GM21447 (cell line): ENCODE measurements around the gene LARGE2.

Experiments
- ATAC-seq: cut with Tn5 transposase; IDR thresholded peaks from one replicate; pipeline ENCODE4 v1.9.1; 2021; ENCODE audit not compliant: unreplicated experiment

Gene LARGE2

GRCh38 chr11:45928535-45929215, 6.2 kb downstream of the LARGE2 start:
- no peak for ATAC-seq

GRCh38 chr11:45929486-45930030, 7.1 kb downstream of the LARGE2 start:
- peak; percentile 10 for ATAC-seq

- ATAC-seq: peak; percentile 85
Observed at GRCh38 chr11:45930031-45930794, 7.8 kb downstream of the LARGE2 start.

GRCh38 chr11:45930951-45931570, 8.6 kb downstream of the LARGE2 start:
- ATAC-seq: no peak

- ATAC-seq: no peak
Observed at GRCh38 chr11:45931739-45932138, 9.3 kb downstream of the LARGE2 start.

GRCh38 chr11:45932217-45932616, 9.8 kb downstream of the LARGE2 start:
- ATAC-seq: no peak

GRCh38 chr11:45933131-45933831, 10.8 kb downstream of the LARGE2 start:
- no peak for ATAC-seq

- no peak for ATAC-seq
Observed at GRCh38 chr11:45933846-45934579, 11.6 kb downstream of the LARGE2 start.

GRCh38 chr11:45934580-45935318, 12.3 kb downstream of the LARGE2 start:
- ATAC-seq: no peak

GRCh38 chr11:45935349-45936064, 13.1 kb downstream of the LARGE2 start:
- no peak for ATAC-seq

GRCh38 chr11:45936511-45937054, 14.1 kb downstream of the LARGE2 start:
- no peak for ATAC-seq

- ATAC-seq: no peak
Observed at GRCh38 chr11:45937916-45938315, 15.5 kb downstream of the LARGE2 start.

- no peak for ATAC-seq
Observed at GRCh38 chr11:45939836-45940235, 17.4 kb downstream of the LARGE2 start.

GRCh38 chr11:45941285-45941684, 18.8 kb downstream of the LARGE2 start:
- ATAC-seq: no peak

GRCh38 chr11:45942381-45942780, 19.9 kb downstream of the LARGE2 start:
- no peak for ATAC-seq

- ATAC-seq: no peak
Observed at GRCh38 chr11:45945397-45945999, 23.0 kb downstream of the LARGE2 start.

GRCh38 chr11:45947885-45948284, 25.4 kb downstream of the LARGE2 start:
- ATAC-seq: no peak

- ATAC-seq: no peak
Observed at GRCh38 chr11:45948356-45948755, 25.9 kb downstream of the LARGE2 start.
